Keratinocyte (primary cell): ENCODE data around the gene TEKT3. TPM values are rescaled to one million over a fixed set of nuclear protein-coding genes. Genes with fewer than 3 reads are reported as not detected.

Experiments
- DNase-seq: peaks from one replicate; pipeline ENCODE4 v3.0.0-alpha.2; 2011; ENCODE audit warnings: low read depth, missing footprints, low spot score
- FAIRE-seq: peaks from 2 replicates; lab custom pipeline; 2011; peaks lifted over from hg19 to GRCh38; lab: Jason Lieb, UNC
- H2AFZ ChIP-seq: 2 replicates; pipeline ENCODE4 v1.6.0; 2012; ENCODE audit warnings: low read length, control low read depth, inconsistent platforms; ENCODE audit not compliant: control insufficient read depth
- H3K27ac ChIP-seq: 2 replicates; pipeline ENCODE4 v1.5.1; 2011; ENCODE audit warnings: low read length; ENCODE audit not compliant: control insufficient read depth, insufficient read depth
- H3K27me3 ChIP-seq: 3 replicates; pipeline ENCODE4 v1.6.0; 2011; ENCODE audit warnings: low read length; ENCODE audit not compliant: control insufficient read depth, insufficient read depth; ENCODE audit errors: extremely low read depth
- H3K36me3 ChIP-seq, 2 experiments: 2 replicates in 1 of 2; 3 replicates in 1 of 2; pipeline ENCODE4 v1.5.1; 2011; ENCODE audit warnings: low read length in 2 of 2, mild to moderate bottlenecking in 1 of 2; ENCODE audit not compliant: control insufficient read depth in 2 of 2, insufficient read depth in 2 of 2; ENCODE audit errors: extremely low read depth in 1 of 2
- H3K4me1 ChIP-seq: 3 replicates; pipeline ENCODE4 v1.5.1; 2011; ENCODE audit warnings: low read length; ENCODE audit not compliant: control insufficient read depth, insufficient read depth; ENCODE audit errors: extremely low read depth
- H3K4me2 ChIP-seq: 3 replicates; pipeline ENCODE4 v1.6.0; 2011; ENCODE audit warnings: low read depth, low read length; ENCODE audit not compliant: control insufficient read depth, insufficient read depth; ENCODE audit errors: extremely low read depth
- H3K4me3 ChIP-seq, 3 experiments: fragments of 200-600 bp in 1 of 3; sonication (generic) in 1 of 3; 2 replicates in 2 of 3; 3 replicates in 1 of 3; pipeline ENCODE4 v1.5.1; 2011 to 2016; ENCODE audit warnings: low read length in 3 of 3, mild to moderate bottlenecking in 3 of 3, control low read depth in 2 of 3, inconsistent platforms in 1 of 3, low read depth in 1 of 3, mixed read lengths in 1 of 3, mixed run types in 1 of 3, moderate library complexity in 1 of 3; ENCODE audit not compliant: control insufficient read depth in 2 of 3, insufficient read depth in 2 of 3; ENCODE audit errors: extremely low read depth in 1 of 3
- H3K79me2 ChIP-seq: 2 replicates; pipeline ENCODE4 v1.6.0; 2012; ENCODE audit warnings: low read length; ENCODE audit not compliant: control insufficient read depth, insufficient read depth
- H3K9ac ChIP-seq: 3 replicates; pipeline ENCODE4 v1.6.0; 2011; ENCODE audit warnings: low read length; ENCODE audit not compliant: control insufficient read depth, insufficient read depth; ENCODE audit errors: extremely low read depth
- H3K9me1 ChIP-seq: 3 replicates; pipeline ENCODE4 v1.6.0; 2011; ENCODE audit warnings: low read length; ENCODE audit not compliant: control insufficient read depth, insufficient read depth; ENCODE audit errors: extremely low read depth
- H3K9me3 ChIP-seq: 2 replicates; pipeline ENCODE4 v1.5.1; 2012; ENCODE audit warnings: low read depth, low read length; ENCODE audit not compliant: control insufficient read depth
- H4K20me1 ChIP-seq: 3 replicates; pipeline ENCODE4 v1.6.0; 2011; ENCODE audit warnings: low read length; ENCODE audit not compliant: control insufficient read depth, insufficient read depth; ENCODE audit errors: extremely low read depth
- CTCF ChIP-seq, 3 experiments: IDR thresholded peaks in 1 of 3; conservative IDR thresholded peaks in 1 of 3; optimal IDR thresholded peaks in 1 of 3; 2 replicates in 2 of 3; 3 replicates in 1 of 3; pipeline versions ENCODE3 to v1.5.1; 2011; ENCODE audit warnings: low read length in 3 of 3, mild to moderate bottlenecking in 3 of 3, moderate library complexity in 2 of 3, control low read depth in 1 of 3, inconsistent platforms in 1 of 3; ENCODE audit not compliant: insufficient read depth in 2 of 3; ENCODE audit errors: extremely low read depth in 1 of 3
- EZH2 ChIP-seq: IDR thresholded peaks from one replicate; pipeline ENCODE4 v1.6.1; 2012; ENCODE audit warnings: inconsistent platforms, mild to moderate bottlenecking, low read length, moderate library complexity
- dilution Hi-C: fragments of 300-500 bp; cut with MboI; formaldehyde crosslinking; loops from one replicate; pipeline ENCODE4 v1.7.0; 2020; ENCODE audit warnings: low sequenced_read_pairs; ENCODE audit not compliant: extremely low pct_ligation_motif_present
- polyA plus RNA-seq, 5 experiments: library from polyadenylated mRNA; depleted of rRNA in 3 of 5; stranded (reverse) in 3 of 5; stranded (forward) in 1 of 5; unstranded in 1 of 5; fragments of >200 nt; gene quantifications; 1 replicate in 1 of 5; 2 replicates in 3 of 5; 3 replicates in 1 of 5; pipeline versions ENCODE4 v1.2.1 to v1.2.3, GENCODE V29; 2011 to 2012; ENCODE audit warnings: missing spikeins in 2 of 5, low read depth in 1 of 5, low replicate concordance in 1 of 5

TEKT3 gene
- polyA plus RNA-seq, 1 donor (not counting 4 experiments of a cell fraction or from before 2014, with no cell fraction given), result 0.16 TPM

GRCh38 chr17:15274017-15274416, 67.4 kb downstream of the TEKT3 start:
- H3K27ac ChIP-seq, result no peak overlapping the region

GRCh38 chr17:15273141-15273793, 68.1 kb downstream of the TEKT3 start:
- DNase-seq, result no peak
- no peaks in the 10 kb centered on the region for H3K9me1 ChIP-seq
- dilution Hi-C loops, result no loop called here
- no peak for TF ChIP-seq EZH2
- no peak for TF ChIP-seq CTCF (optimal IDR thresholded peaks at IDR 0.05 in 1 of 3, IDR thresholded peaks at IDR 0.05 in 1 of 3, conservative IDR thresholded peaks at IDR 0.05 in 1 of 3; ENCODE audit: extremely low read depth in 1 of 3, insufficient read depth in 2 of 3, low read length in 3 of 3)
- no peak overlapping the region for H3K9ac ChIP-seq
- FAIRE-seq, result no peak
- no peaks in the 10 kb centered on the region for H3K36me3 ChIP-seq
- no peak overlapping the region for H3K27ac ChIP-seq
- no peak overlapping the region for H2AFZ ChIP-seq
- H3K27me3 ChIP-seq, result no peaks in the 10 kb centered on the region
- H3K4me1 ChIP-seq, result no peaks in the 10 kb centered on the region
- no peaks in the 10 kb centered on the region for H3K79me2 ChIP-seq
- H3K4me2 ChIP-seq, result no peak overlapping the region
- H3K4me3 ChIP-seq, result no peak overlapping the region
- H3K9me3 ChIP-seq, result no peaks in the 10 kb centered on the region
- no peaks in the 10 kb centered on the region for H4K20me1 ChIP-seq

More at GRCh38 chr17:15274017-15274416, 67.4 kb downstream of the TEKT3 start:
- TF ChIP-seq EZH2 (no peak), CTCF (optimal IDR thresholded peaks at IDR 0.05 in 1 of 3, IDR thresholded peaks at IDR 0.05 in 1 of 3, conservative IDR thresholded peaks at IDR 0.05 in 1 of 3; ENCODE audit: extremely low read depth in 1 of 3, insufficient read depth in 2 of 3, low read length in 3 of 3) (no peak)
- Histone ChIP-seq H3K4me1 (peaks cover 5% of the 10 kb centered on the region), H4K20me1 (no peaks in the 10 kb centered on the region), H3K4me3 (no peak overlapping the region), H3K9me3 (no peaks in the 10 kb centered on the region), H2AFZ (no peak overlapping the region), H3K27me3 (no peaks in the 10 kb centered on the region), H3K9me1 (no peaks in the 10 kb centered on the region), H3K4me2 (no peak overlapping the region), H3K36me3 (no peaks in the 10 kb centered on the region), H3K9ac (no peak overlapping the region), H3K79me2 (no peaks in the 10 kb centered on the region)
- no peak for FAIRE-seq
- dilution Hi-C loops, result no loop called here
- no peak for DNase-seq
